Thyroid gland (tissue), 4 donors: ENCODE data around the gene NT5C3A. TPM values are rescaled to one million over a fixed set of nuclear protein-coding genes. Genes with fewer than 3 reads are reported as not detected.

Source experiments
- DNase-seq, 2 donors: peaks; one replicate each; pipeline ENCODE4 v3.0.0-alpha.2; 2019
- H3K27ac ChIP-seq, 3 donors: fragments of 200-600 bp; sonication (generic); 1 replicate in 2 of 3; 2 replicates in 1 of 3; pipeline ENCODE4 v1.5.1; 2016 to 2019; ENCODE audit warnings: mild to moderate bottlenecking in 1 of 3, moderate library complexity in 1 of 3
- H3K27me3 ChIP-seq: fragments of 200-600 bp; sonication (generic); one replicate; pipeline ENCODE4 v1.5.1; 2019
- H3K36me3 ChIP-seq, 2 donors: fragments of 200-600 bp; sonication (generic); one replicate each; pipeline ENCODE4 v1.5.1; 2016 to 2019
- H3K4me1 ChIP-seq, 2 donors: fragments of 200-600 bp; sonication (generic); one replicate each; pipeline ENCODE4 v1.5.1; 2017 to 2019
- H3K4me3 ChIP-seq, 3 donors: fragments of 200-600 bp; sonication (generic); replicated peaks in 1 of 3; 1 replicate in 2 of 3; 2 replicates in 1 of 3; pipeline ENCODE4 v1.5.1; 2016; ENCODE audit warnings: mild to moderate bottlenecking in 1 of 3
- H3K9me3 ChIP-seq: fragments of 200-600 bp; sonication (generic); one replicate; pipeline ENCODE4 v1.5.1; 2017
- CTCF ChIP-seq, 6 experiments: fragments of 200-600 bp in 3 of 6; fragments of 450-650 bp in 3 of 6; sonication (generic) in 3 of 6; IDR thresholded peaks; one replicate each; pipeline ENCODE4 v1.5.1; 2016 to 2019; ENCODE audit warnings: antibody characterized with exemption in 6 of 6, mild to moderate bottlenecking in 2 of 6, inconsistent platforms in 1 of 6, moderate library complexity in 1 of 6
- POLR2A ChIP-seq, 2 donors: fragments of 450-650 bp; IDR thresholded peaks; one replicate each; pipeline ENCODE4 v1.6.1; 2017; ENCODE audit warnings: antibody characterized with exemption in 2 of 2, mild to moderate bottlenecking in 2 of 2, moderate library complexity in 1 of 2
- WGBS, 2 donors: methylation state at CpG; one replicate each; pipeline ENCODE4 v1.1.5; 2017; 5-methylcytosine and 5-hydroxymethylcytosine counted together
- intact Hi-C: fragments of 100-400 bp; cut with DNase I; formaldehyde crosslinking; loops from one replicate; pipeline ENCODE4 v1.15.1; 2023
- total RNA-seq, 4 donors: library from RNA; depleted of rRNA; stranded (reverse); fragments of >200 nt; gene quantifications; one replicate each; pipeline ENCODE4 v1.2.3, GENCODE V29; 2016

NT5C3A gene
- 10 to 100 TPM; 28.8 to 40.3 (median 30.2) TPM for total RNA-seq

GRCh38 chr7:33062023-33062781 is at the start of gene NT5C3A:
Gene NT5C3A, minus strand, starts transcription at chr7:33062776. Its CDS starts 71 bp downstream, at chr7:33062705.
- 0 to 1% methylated on average over 39 to 62 of the region's 66 CpGs for WGBS, 2 donors
- peak in 1 of 2 donors; percentile 47 for DNase-seq
- Histone ChIP-seq H3K4me3 (peak within 1 kb of the TSS; percentile 39 to 92 (median 60)), H3K9me3 (no peaks in the 10 kb centered on the region), H3K4me1 (peaks cover 6 to 12% of the 10 kb centered on the region in 2 donors), H3K36me3 (no peaks in the 10 kb centered on the region), H3K27me3 (no peaks in the 10 kb centered on the region), H3K27ac (peak within 1 kb of the TSS; percentile 84 to 89 (median 89))
- peak in 1 of 2 donors; percentile 71 for TF ChIP-seq POLR2A (IDR thresholded peaks at IDR 0.05)
- TF ChIP-seq CTCF (IDR thresholded peaks at IDR 0.05), result peak in 1 of 6 experiments; percentile 9
- intact Hi-C loops, result loop anchor here (5.0 kb wide), 3 partner anchors 65 to 215 kb away; partner anchors contain the start of gene BBS9

- Histone ChIP-seq H3K27me3 (no peaks in the 10 kb centered on the region), H3K4me1 (peaks cover 18 to 24% of the 10 kb centered on the region in 2 donors), H3K4me3 (no peak overlapping the region), H3K36me3 (no peaks in the 10 kb centered on the region), H3K27ac (no peak overlapping the region), H3K9me3 (no peaks in the 10 kb centered on the region)
- WGBS, 2 donors, result 67 to 72% methylated on average over 3 of the region's 3 CpGs
- TF ChIP-seq POLR2A (IDR thresholded peaks at IDR 0.05) (no peak), CTCF (IDR thresholded peaks at IDR 0.05) (no peak)
- intact Hi-C loops, result no loop called here
- DNase-seq, result no peak
These were observed 49.0 kb upstream of the NT5C3A start for GRCh38 chr7:33111614-33112013.

GRCh38 chr7:33109758-33110238 is 47.2 kb upstream of the NT5C3A start:
- Histone ChIP-seq H3K27me3 (no peaks in the 10 kb centered on the region), H3K9me3 (no peaks in the 10 kb centered on the region), H3K36me3 (no peaks in the 10 kb centered on the region), H3K4me3 (peak overlapping the region in 2 of 3 donors; percentile 50 to 96), H3K4me1 (peaks cover 20 to 34% of the 10 kb centered on the region in 2 donors), H3K27ac (no peak overlapping the region)
- intact Hi-C loops, result loop anchor here (10.0 kb wide), 1 partner anchor 225 kb away; no protein-coding TSS in a partner anchor
- DNase-seq, result no peak
- 31 to 33% methylated on average over 11 of the region's 11 CpGs for WGBS, 2 donors
- TF ChIP-seq CTCF (IDR thresholded peaks at IDR 0.05), result no peak
- TF ChIP-seq POLR2A (IDR thresholded peaks at IDR 0.05), result no peak

GRCh38 chr7:33109005-33109757 is 46.6 kb upstream of the NT5C3A start, which contains the start of gene RP9:
Gene RP9, minus strand, starts transcription at chr7:33109404. Its CDS starts 32 bp downstream, at chr7:33109372.
- H3K4me3 ChIP-seq, result peak within 1 kb of the TSS; percentile 2 to 97 (median 96)
- intact Hi-C loops, result loop anchor here (10.0 kb wide), 1 partner anchor 224 kb away; no protein-coding TSS in a partner anchor
- H3K27me3 ChIP-seq, result no peaks in the 10 kb centered on the region
- peak within 1 kb of the TSS; percentile 84 to 93 (median 87) for H3K27ac ChIP-seq
- TF ChIP-seq POLR2A (IDR thresholded peaks at IDR 0.05), result peak in 1 of 2 donors; percentile 71
- TF ChIP-seq CTCF (IDR thresholded peaks at IDR 0.05), result peak in 5 of 6 experiments; percentile 11 to 89 (median 67)
- H3K4me1 ChIP-seq, result peaks cover 20 to 34% of the 10 kb centered on the region in 2 donors
- WGBS, 2 donors, result 0 to 1% methylated on average over 19 to 21 of the region's 100 CpGs
- peak; percentile 65 to 69 for DNase-seq
- no peaks in the 10 kb centered on the region for H3K36me3 ChIP-seq
- H3K9me3 ChIP-seq, result no peaks in the 10 kb centered on the region
